Endothelial cell of umbilical vein (primary cell): ENCODE results near the gene DEGS2.

Experiments used
- CTCF ChIP-seq, 2 donors: IDR thresholded peaks; 1 replicate in 1 of 2; 2 replicates in 1 of 2; pipeline ENCODE4 v1.5.1; 2011; ENCODE audit warnings: low read length in 2 of 2, mild to moderate bottlenecking in 2 of 2, moderate library complexity in 2 of 2, control low read depth in 1 of 2, inconsistent platforms in 1 of 2, low read depth in 1 of 2; ENCODE audit not compliant: insufficient read depth in 1 of 2; ENCODE audit errors: extremely low read depth in 1 of 2
- EZH2 ChIP-seq: IDR thresholded peaks from 2 replicates; pipeline ENCODE4 v1.6.1; 2012; ENCODE audit warnings: borderline replicate concordance, low read depth, mild to moderate bottlenecking, moderate library complexity, low read length, inconsistent platforms; ENCODE audit not compliant: severe bottlenecking
- FOS ChIP-seq: IDR thresholded peaks from 2 replicates; pipeline ENCODE4 v1.6.1; 2011; ENCODE audit warnings: mild to moderate bottlenecking, low read length, moderate library complexity, borderline replicate concordance; ENCODE audit not compliant: insufficient read depth
- GATA2 ChIP-seq: IDR thresholded peaks from 2 replicates; pipeline ENCODE4 v1.7.0; 2011; ENCODE audit warnings: low read depth, mild to moderate bottlenecking, moderate library complexity, mixed read lengths, low read length; ENCODE audit not compliant: insufficient read length, insufficient read depth
- POLR2A ChIP-seq: IDR thresholded peaks from 2 replicates; pipeline ENCODE4 v1.6.1; 2012; ENCODE audit warnings: low read depth, mild to moderate bottlenecking, control low read depth, low read length
- POLR2AphosphoS5 ChIP-seq: IDR thresholded peaks from 2 replicates; pipeline ENCODE4 v1.6.1; 2012; ENCODE audit warnings: low read depth, mild to moderate bottlenecking, control low read depth, low read length, moderate library complexity; ENCODE audit not compliant: insufficient read depth

GRCh38 chr14:100153560-100153959 is 5.9 kb downstream of the DEGS2 start:
- no peak for TF ChIP-seq POLR2A
- TF ChIP-seq CTCF (IDR thresholded peaks at IDR 0.05; ENCODE audit: extremely low read depth in 1 of 2, insufficient read depth in 1 of 2, low read depth in 1 of 2, low read length in 2 of 2), result no peak
- no peak for TF ChIP-seq FOS
- no peak for TF ChIP-seq EZH2
- no peak for TF ChIP-seq POLR2AphosphoS5
- no peak for TF ChIP-seq GATA2
